ENCODE data around the gene TNFRSF18.

DNA sequence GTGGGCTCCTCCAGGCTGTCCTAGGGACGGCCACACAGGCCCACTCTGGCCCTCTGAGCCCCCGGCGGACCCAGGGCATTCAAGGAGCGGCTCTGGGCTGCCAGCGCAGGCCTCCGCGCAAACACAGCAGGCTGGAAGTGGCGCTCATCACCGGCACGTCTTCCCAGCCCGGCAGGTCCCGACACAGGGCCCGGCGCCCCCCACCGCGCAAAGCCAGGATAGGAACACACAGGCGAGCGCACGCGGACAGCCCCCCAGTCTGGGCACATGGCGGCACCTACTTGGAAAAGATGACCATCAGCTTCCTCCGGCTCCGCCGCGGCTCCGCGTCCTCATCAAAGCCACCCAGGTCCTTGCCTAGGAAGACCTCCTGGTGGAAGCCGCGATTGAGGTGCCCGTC, 21.8 kb upstream of the TNFRSF18 start:
- TF ChIP-seq CTCF (IDR thresholded peaks at IDR 0.05): no peak
- no peak for TF ChIP-seq POLR2A (IDR thresholded peaks at IDR 0.05)

All from right lobe of liver (tissue), 4 donors.